IMR-90 (cell line): ENCODE results near the gene BHLHE23. TPM values are rescaled to one million over a fixed set of nuclear protein-coding genes. Genes with fewer than 3 reads are reported as not detected.

Experiments
- ATAC-seq: fragments of 200-7000 bp; cut with Tn5 transposase; 2 replicates; pipeline ENCODE4 v1.9.1; 2020; ENCODE audit warnings: low read depth, mild to moderate bottlenecking, moderate library complexity
- BruUV-seq: library from RNA; stranded (reverse); fragments of 400-500 nt; replicated peaks from 2 replicates; lab custom pipeline; 2021; lab: Mats Ljungman, UMichigan
- CTCF ChIA-PET: fragments of 300-600 bp; formaldehyde crosslinking; extraction: SDS; loops from one replicate; lab custom pipeline; 2021; ENCODE audit warnings: antibody characterized with exemption; lab: Yijun Ruan, JAX
- POLR2A ChIA-PET: fragments of 300-600 bp; sonication (Branson Sonifier 250); formaldehyde crosslinking; loops from one replicate; lab custom pipeline; 2022; ENCODE audit warnings: antibody characterized with exemption; ENCODE audit not compliant: unreplicated experiment; lab: Charles Lee
- DNase-seq: peaks from one replicate; pipeline ENCODE4 v3.0.0; 2013
- H2AFZ ChIP-seq: replicated peaks from 2 replicates; pipeline ENCODE3; 2013; ENCODE audit warnings: low read length, mild to moderate bottlenecking; ENCODE audit not compliant: poor library complexity
- H2AK5ac ChIP-seq: 2 replicates; pipeline ENCODE4 v1.6.1; 2013; ENCODE audit warnings: low read depth, low read length, inconsistent platforms
- H2AK9ac ChIP-seq: replicated peaks from 2 replicates; pipeline ENCODE3; 2013; ENCODE audit warnings: mild to moderate bottlenecking, low read depth, low read length, moderate library complexity; ENCODE audit not compliant: poor library complexity
- H2BK120ac ChIP-seq: 2 replicates; pipeline ENCODE4 v1.6.1; 2013; ENCODE audit warnings: low read depth, low read length, inconsistent platforms
- H2BK15ac ChIP-seq: 3 replicates; pipeline ENCODE4 v1.6.1; 2013; ENCODE audit warnings: low read depth, low read length, inconsistent platforms
- H2BK20ac ChIP-seq: 2 replicates; pipeline ENCODE4 v1.6.1; 2013; ENCODE audit warnings: low read depth, mild to moderate bottlenecking, inconsistent platforms, low read length, moderate library complexity
- H2BK5ac ChIP-seq: 2 replicates; pipeline ENCODE4 v1.6.1; 2013; ENCODE audit warnings: mild to moderate bottlenecking, low read depth, low read length, inconsistent platforms; ENCODE audit not compliant: poor library complexity, severe bottlenecking
- H3K14ac ChIP-seq: replicated peaks from 2 replicates; pipeline ENCODE4 v1.6.1; 2013; ENCODE audit warnings: low read depth, low read length, inconsistent platforms
- H3K18ac ChIP-seq: 2 replicates; pipeline ENCODE4 v1.6.1; 2013; ENCODE audit warnings: low read depth, low read length, control low read depth
- H3K23ac ChIP-seq: 2 replicates; pipeline ENCODE4 v1.6.1; 2013; ENCODE audit warnings: low read depth, low read length, inconsistent platforms
- H3K27ac ChIP-seq: 2 replicates; pipeline ENCODE4 v1.5.1; 2013; ENCODE audit warnings: mild to moderate bottlenecking, control low read depth, low read length; ENCODE audit not compliant: insufficient read depth
- H3K27me3 ChIP-seq: 2 replicates; pipeline ENCODE4 v1.6.1; 2013; ENCODE audit warnings: low read length; ENCODE audit not compliant: control insufficient read depth, insufficient read depth
- H3K36me3 ChIP-seq: 2 replicates; pipeline ENCODE4 v1.6.1; 2013; ENCODE audit warnings: low read length, mixed read lengths; ENCODE audit not compliant: control insufficient read depth, insufficient read depth
- H3K4ac ChIP-seq: 2 replicates; pipeline ENCODE4 v1.6.1; 2013; ENCODE audit warnings: low read depth, low read length, inconsistent platforms
- H3K4me1 ChIP-seq: 2 replicates; pipeline ENCODE4 v1.6.1; 2013; ENCODE audit warnings: low read length, mixed read lengths; ENCODE audit not compliant: control insufficient read depth, insufficient read depth
- H3K4me2 ChIP-seq: 2 replicates; pipeline ENCODE4 v1.6.1; 2013; ENCODE audit warnings: low read depth, mild to moderate bottlenecking, control low read depth, low read length, moderate library complexity
- H3K4me3 ChIP-seq: 2 replicates; pipeline ENCODE4 v1.5.1; 2013; ENCODE audit warnings: low read depth, mild to moderate bottlenecking, control low read depth, low read length, moderate library complexity; ENCODE audit not compliant: insufficient read depth
- H3K56ac ChIP-seq: 2 replicates; pipeline ENCODE4 v1.6.1; 2013; ENCODE audit warnings: low read length, inconsistent platforms; ENCODE audit not compliant: insufficient read depth; ENCODE audit errors: extremely low read depth
- H3K79me1 ChIP-seq, 2 experiments: 2 replicates each; pipeline ENCODE4 v1.6.1; 2013; ENCODE audit warnings: low read length in 2 of 2, inconsistent platforms in 1 of 2, low read depth in 1 of 2
- H3K9ac ChIP-seq: 2 replicates; pipeline ENCODE4 v1.6.1; 2013; ENCODE audit warnings: low read depth, low read length, control low read depth
- H3K9me1 ChIP-seq: 2 replicates; pipeline ENCODE4 v1.6.1; 2013; ENCODE audit warnings: low read length, inconsistent platforms; ENCODE audit not compliant: insufficient read depth
- H3K9me3 ChIP-seq: 2 replicates; pipeline ENCODE4 v1.6.1; 2013; ENCODE audit warnings: low read length; ENCODE audit not compliant: control insufficient read depth, insufficient read depth
- H4K20me1 ChIP-seq: 2 replicates; pipeline ENCODE4 v1.6.1; 2013; ENCODE audit warnings: low read length, inconsistent platforms; ENCODE audit not compliant: insufficient read depth
- H4K5ac ChIP-seq: 2 replicates; pipeline ENCODE4 v1.6.1; 2013; ENCODE audit warnings: mild to moderate bottlenecking, low read depth, low read length, control low read depth
- H4K8ac ChIP-seq, 2 experiments: 2 replicates each; pipeline ENCODE4 v1.6.1; 2013; ENCODE audit warnings: low read depth in 2 of 2, low read length in 2 of 2, control low read depth in 1 of 2, inconsistent platforms in 1 of 2
- H4K91ac ChIP-seq: 2 replicates; pipeline ENCODE4 v1.6.1; 2013; ENCODE audit warnings: low read depth, low read length, inconsistent platforms; ENCODE audit not compliant: insufficient read depth
- CHD1 ChIP-seq: IDR thresholded peaks from 2 replicates; pipeline ENCODE4 v1.6.1; 2012; ENCODE audit warnings: low read depth, low read length, improper control_type of control experiment
- ELK1 ChIP-seq: fragments of 150-350 bp; IDR thresholded peaks from 2 replicates; pipeline ENCODE4 v1.6.1; 2016; ENCODE audit warnings: low read depth, mild to moderate bottlenecking, low read length, moderate library complexity, borderline replicate concordance
- FOS ChIP-seq: fragments of 150-350 bp; IDR thresholded peaks from 2 replicates; pipeline ENCODE4 v1.6.1; 2016; ENCODE audit warnings: low read depth, low read length
- MAFK ChIP-seq: IDR thresholded peaks from 2 replicates; pipeline ENCODE4 v1.6.1; 2012; ENCODE audit warnings: low read depth, low read length, improper control_type of control experiment
- NFE2L2 ChIP-seq: fragments of 150-350 bp; IDR thresholded peaks from 2 replicates; pipeline ENCODE4 v1.6.1; 2016; ENCODE audit warnings: low read depth, mild to moderate bottlenecking, low read length
- POLR2A ChIP-seq: IDR thresholded peaks from 2 replicates; pipeline ENCODE4 v1.6.1; 2012; ENCODE audit warnings: mild to moderate bottlenecking, low read depth, low read length
- RAD21 ChIP-seq: IDR thresholded peaks from 2 replicates; pipeline ENCODE4 v1.6.1; 2012; ENCODE audit warnings: low read length, improper control_type of control experiment
- SMC3 ChIP-seq: fragments of 150-350 bp; IDR thresholded peaks from 2 replicates; pipeline ENCODE4 v1.6.1; 2016; ENCODE audit warnings: low read depth, mild to moderate bottlenecking, antibody characterized with exemption, low read length, moderate library complexity
- USF2 ChIP-seq: fragments of 150-350 bp; IDR thresholded peaks from 2 replicates; pipeline ENCODE4 v1.6.1; 2017; ENCODE audit warnings: mild to moderate bottlenecking, antibody characterized with exemption, low read length, low read depth
- WGBS, 2 experiments: methylation state at CpG; one replicate each; pipeline versions ENCODE4 v1.1.5 to v1.1.7; 2013; ENCODE audit warnings: missing lambda C conversion rate in 2 of 2; ENCODE audit not compliant: insufficient read length in 1 of 2; ENCODE audit errors: extremely low coverage in 2 of 2; 5-methylcytosine and 5-hydroxymethylcytosine counted together
- dilution Hi-C: fragments of 300-500 bp; cut with HindIII; formaldehyde crosslinking; loops from one replicate; pipeline ENCODE4 v1.14.3; 2018; ENCODE audit warnings: low sequenced_read_pairs; ENCODE audit not compliant: unreplicated experiment
- in situ Hi-C: fragments of 300-500 bp; cut with MboI; formaldehyde crosslinking; loops from 3 replicates; pipeline ENCODE4 v1.14.3; 2019; ENCODE audit warnings: low sequenced_read_pairs, inconsistent platforms, mixed read lengths
- intact Hi-C: fragments of 100-400 bp; cut with micrococcal nuclease; formaldehyde crosslinking; loops from 2 replicates; pipeline ENCODE4 v1.10.0; 2022
- polyA plus RNA-seq, 3 experiments: library from polyadenylated mRNA; depleted of rRNA; stranded (reverse); fragments of >200 nt; gene quantifications; 2 replicates each; pipeline ENCODE4 v1.2.3, GENCODE V29; 2012; ENCODE audit warnings: low replicate concordance in 1 of 3
- total RNA-seq: library from RNA; depleted of rRNA; stranded (reverse); fragments of >200 nt; gene quantifications from 2 replicates; pipeline ENCODE4 v1.2.3, GENCODE V29; 2012

Gene BHLHE23
- total and polyA plus RNA-seq, 2 of the 4 experiments (the other 2 are of a cell fraction): not detected

- WGBS, 2 experiments: 61% methylated on average over 16 of the region's 16 CpGs; no CpG with 5 or more reads in 1 of the 2 experiments
- in situ Hi-C loops (no loop called here), dilution Hi-C loops (no loop called here), intact Hi-C loops (no loop called here)
- H4K20me1 ChIP-seq: peaks cover 3% of the 10 kb centered on the region; the same call in 1 of the 2 replicates
- peaks cover 84% of the 10 kb centered on the region for H3K27me3 ChIP-seq
- ChIA-PET CTCF (interaction anchor here (0.9 to 1.0 kb wide), 2 partner anchors 11 to 27 kb away, joined by 3 read pairs; no protein-coding TSS in a partner anchor), POLR2A (no interaction called here)
- ATAC-seq: no peak
- no peak overlapping the region for H3K23ac ChIP-seq
- H3K18ac ChIP-seq: no peak overlapping the region
- H3K4me3 ChIP-seq: no peak overlapping the region
- H4K8ac ChIP-seq: no peak overlapping the region
- H3K4ac ChIP-seq: no peak overlapping the region
- no peak overlapping the region for H2BK15ac ChIP-seq
- no peak overlapping the region for H4K5ac ChIP-seq
- no peak for DNase-seq
- no peaks in the 10 kb centered on the region for H3K9me1 ChIP-seq
- H3K14ac ChIP-seq: no peak overlapping the region
- no peak overlapping the region for H3K27ac ChIP-seq
- no peak overlapping the region for H2BK20ac ChIP-seq
- no peaks in the 10 kb centered on the region for H3K9me3 ChIP-seq
- no peak overlapping the region for H2AK9ac ChIP-seq
- no peak overlapping the region for H3K56ac ChIP-seq
- H3K9ac ChIP-seq: no peak overlapping the region
- no peak overlapping the region for H2BK120ac ChIP-seq
- H3K36me3 ChIP-seq: no peaks in the 10 kb centered on the region
- peak overlapping the region; percentile 32 for H2AFZ ChIP-seq
- H3K79me1 ChIP-seq: no peaks in the 10 kb centered on the region
- H2BK5ac ChIP-seq: no peak overlapping the region
- no peak overlapping the region for H4K91ac ChIP-seq
- no peak overlapping the region for H3K4me2 ChIP-seq
- BruUV-seq: no TSS peak
- H2AK5ac ChIP-seq: no peak overlapping the region
- TF ChIP-seq FOS: no peak
- no peak for TF ChIP-seq ELK1
- TF ChIP-seq USF2: no peak
- no peak for TF ChIP-seq POLR2A
- no peak for TF ChIP-seq CHD1
- no peak for TF ChIP-seq SMC3
- TF ChIP-seq NFE2L2: no peak
- TF ChIP-seq MAFK: no peak
- TF ChIP-seq RAD21: no peak
- no peaks in the 10 kb centered on the region for H3K4me1 ChIP-seq
Observed at GRCh38 chr20:62999580-62999979, 7.2 kb downstream of the BHLHE23 start.
